ENCODE measurements around the gene DTX3. TPM values are rescaled to one million over a fixed set of nuclear protein-coding genes. Genes with fewer than 3 reads are reported as not detected.
A peak's percentile ranks its signal among the peaks of the same experiment; 100 is the strongest.
"Not testable (repeated sequence)": the region's sequence is repeated elsewhere in the genome, so short reads cannot be mapped to it uniquely, and the experiment has no call there.

Gene DTX3
- total and polyA plus RNA-seq, 7 experiments from 2014 or later: 5.3 to 42.5 (median 25.5) TPM

DNA sequence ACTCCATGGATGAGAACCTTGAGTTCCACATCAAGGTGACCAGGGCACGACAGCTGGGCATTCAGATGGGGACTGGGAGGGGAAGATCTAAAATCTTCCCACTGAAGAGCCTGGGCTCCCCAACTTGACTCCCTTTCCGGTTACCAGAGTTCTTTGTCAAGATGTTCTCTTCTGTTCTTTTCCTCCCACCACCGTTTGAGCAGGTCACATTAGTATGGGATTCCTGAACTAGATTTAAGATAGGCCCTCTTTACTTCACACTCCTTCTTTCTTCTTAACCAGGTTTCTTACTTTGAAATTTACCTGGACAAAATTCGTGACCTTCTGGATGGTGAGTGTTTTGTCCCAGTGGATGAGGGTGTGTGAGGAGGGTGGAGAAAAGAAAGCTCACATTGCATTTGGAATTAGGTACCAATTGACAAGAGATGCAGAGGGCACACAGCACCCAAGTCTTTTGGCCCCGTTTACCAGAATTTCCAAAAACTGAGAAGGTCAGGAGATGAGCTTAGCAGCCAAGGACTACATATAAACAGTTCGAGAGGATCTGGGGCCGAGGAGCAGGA, 40.4 kb upstream of the DTX3 start:
- H3K4me1 Mint-ChIP-seq: peaks cover 0 to 7% (median 0%) of the 10 kb centered on the region in 7 donors
- ChIA-PET CTCF (interaction anchor here (0.6 kb wide), 1 partner anchor 21 kb away, joined by 7 read pairs; no protein-coding TSS in a partner anchor), POLR2A (no interaction called here)

DNA sequence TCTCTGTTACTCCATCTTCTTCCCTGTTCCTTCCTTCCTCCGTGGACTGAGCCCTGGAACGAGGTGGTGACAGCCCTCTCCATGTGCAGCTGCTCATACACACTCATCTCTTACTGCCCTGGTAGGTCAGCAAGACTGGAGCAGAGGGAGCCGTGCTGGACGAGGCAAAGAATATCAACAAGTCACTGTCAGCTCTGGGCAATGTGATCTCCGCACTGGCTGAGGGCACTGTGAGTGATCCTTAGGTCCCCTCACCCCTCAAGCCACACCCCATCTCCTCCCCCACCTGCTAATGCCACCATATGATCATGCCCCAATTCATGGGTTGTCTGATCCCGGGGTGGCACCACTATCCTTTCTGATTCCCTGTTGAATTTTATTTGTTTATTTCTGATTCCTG, 35.8 kb upstream of the DTX3 start:
- Mint-ChIP-seq H3K27me3 (peaks cover 0 to 7% (median 0%) of the 10 kb centered on the region in 5 donors), H3K4me3 (no peak overlapping the region), H3K36me3 (peaks cover 0 to 15% (median 4%) of the 10 kb centered on the region in 5 donors), H3K27ac (no peak overlapping the region), H3K4me1 (no peaks in the 10 kb centered on the region), H3K9me3 (peaks cover 0 to 2% (median 0%) of the 10 kb centered on the region in 11 donors)
- ATAC-seq (no peak), DNase-seq (no peak)
- Histone ChIP-seq H3K4me3 (ENCODE audit: low read length) (no peak overlapping the region), H3K36me3 (ENCODE audit: control insufficient read depth in 2 of 3, insufficient read depth in 3 of 3, low read length in 3 of 3) (no peaks in the 10 kb centered on the region), H3K9me3 (ENCODE audit: control insufficient read depth in 2 of 3, low read length in 3 of 3) (no peaks in the 10 kb centered on the region), H3K4me1 (ENCODE audit: control insufficient read depth in 2 of 2, insufficient read depth in 2 of 2, low read length in 2 of 2) (no peaks in the 10 kb centered on the region), H3K27me3 (ENCODE audit: control insufficient read depth in 2 of 2, insufficient read depth in 2 of 2, low read length in 2 of 2) (no peaks in the 10 kb centered on the region), H3K27ac (ENCODE audit: low read depth, low read length) (no peak overlapping the region)
- intact Hi-C loops (cut with micrococcal nuclease): no loop called here
- ChIA-PET CTCF (interaction anchor here (0.7 to 1.2 kb wide), 3 partner anchors 14 to 104 kb away, joined by 3 to 4 read pairs (median 4); partner anchors contain the start of gene B4GALNT1), POLR2A (no interaction called here)

More for the DNA sequence above, 40.4 kb upstream of the DTX3 start:
- no peaks in the 10 kb centered on the region for H3K9me3 ChIP-seq (ENCODE audit: control insufficient read depth in 2 of 3, low read length in 3 of 3)
- H3K27ac Mint-ChIP-seq: no peak overlapping the region
- H3K9me3 Mint-ChIP-seq: no peaks in the 10 kb centered on the region
- no peak for DNase-seq
- no peak overlapping the region for H3K4me3 Mint-ChIP-seq
- peaks cover 0 to 5% (median 5%) of the 10 kb centered on the region in 5 donors for H3K36me3 Mint-ChIP-seq
- no peaks in the 10 kb centered on the region for H3K36me3 ChIP-seq (ENCODE audit: control insufficient read depth in 2 of 3, insufficient read depth in 3 of 3, low read length in 3 of 3)
- ATAC-seq: no peak
- H3K27me3 ChIP-seq (ENCODE audit: control insufficient read depth in 2 of 2, insufficient read depth in 2 of 2, low read length in 2 of 2): no peaks in the 10 kb centered on the region
- H3K4me3 ChIP-seq (ENCODE audit: low read length): no peak overlapping the region
- intact Hi-C loops (cut with micrococcal nuclease): no loop called here
- H3K4me1 ChIP-seq (ENCODE audit: control insufficient read depth in 2 of 2, insufficient read depth in 2 of 2, low read length in 2 of 2): no peaks in the 10 kb centered on the region
- H3K27ac ChIP-seq (ENCODE audit: low read depth, low read length): no peak overlapping the region
- peaks cover 0 to 19% (median 4%) of the 10 kb centered on the region in 5 donors for H3K27me3 Mint-ChIP-seq

DNA sequence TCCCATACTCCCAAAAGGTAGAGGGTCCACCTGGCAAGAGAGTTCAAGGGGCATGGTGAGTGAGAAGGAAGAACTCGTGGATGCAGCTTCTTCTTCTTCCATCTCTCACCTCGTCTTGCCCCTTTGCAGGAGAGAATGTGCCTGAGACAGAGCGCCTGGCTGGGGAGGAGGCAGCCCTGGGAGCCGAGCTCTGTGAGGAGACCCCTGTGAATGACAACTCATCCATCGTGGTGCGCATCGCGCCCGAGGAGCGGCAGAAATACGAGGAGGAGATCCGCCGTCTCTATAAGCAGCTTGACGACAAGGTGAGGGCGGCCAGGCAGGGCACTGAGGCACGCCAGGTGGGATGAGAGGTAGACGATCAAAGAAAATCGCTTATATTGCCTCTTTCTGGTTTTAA, 34.8 kb upstream of the DTX3 start:
- no peak overlapping the region for H3K27ac ChIP-seq (ENCODE audit: low read depth, low read length)
- Mint-ChIP-seq H3K27ac (peak overlapping the region in 1 of 9 donors; percentile 72), H3K27me3 (peaks cover 0 to 5% (median 0%) of the 10 kb centered on the region in 5 donors), H3K36me3 (peaks cover 0 to 15% (median 0%) of the 10 kb centered on the region in 5 donors), H3K4me3 (no peak overlapping the region), H3K4me1 (no peaks in the 10 kb centered on the region), H3K9me3 (peaks cover 0 to 2% (median 0%) of the 10 kb centered on the region in 11 donors)
- H3K9me3 ChIP-seq (ENCODE audit: control insufficient read depth in 2 of 3, low read length in 3 of 3): no peaks in the 10 kb centered on the region
- no peak for DNase-seq
- no peaks in the 10 kb centered on the region for H3K4me1 ChIP-seq (ENCODE audit: control insufficient read depth in 2 of 2, insufficient read depth in 2 of 2, low read length in 2 of 2)
- ChIA-PET POLR2A (no interaction called here), CTCF (interaction anchor here (1.2 kb wide), 2 partner anchors 13 to 63 kb away, joined by 4 read pairs; partner anchors contain the start of gene B4GALNT1)
- intact Hi-C loops (cut with micrococcal nuclease): no loop called here
- H3K27me3 ChIP-seq (ENCODE audit: control insufficient read depth in 2 of 2, insufficient read depth in 2 of 2, low read length in 2 of 2): no peaks in the 10 kb centered on the region
- no peaks in the 10 kb centered on the region for H3K36me3 ChIP-seq (ENCODE audit: control insufficient read depth in 2 of 3, insufficient read depth in 3 of 3, low read length in 3 of 3)
- no peak overlapping the region for H3K4me3 ChIP-seq (ENCODE audit: low read length)
- no peak for ATAC-seq

DNA sequence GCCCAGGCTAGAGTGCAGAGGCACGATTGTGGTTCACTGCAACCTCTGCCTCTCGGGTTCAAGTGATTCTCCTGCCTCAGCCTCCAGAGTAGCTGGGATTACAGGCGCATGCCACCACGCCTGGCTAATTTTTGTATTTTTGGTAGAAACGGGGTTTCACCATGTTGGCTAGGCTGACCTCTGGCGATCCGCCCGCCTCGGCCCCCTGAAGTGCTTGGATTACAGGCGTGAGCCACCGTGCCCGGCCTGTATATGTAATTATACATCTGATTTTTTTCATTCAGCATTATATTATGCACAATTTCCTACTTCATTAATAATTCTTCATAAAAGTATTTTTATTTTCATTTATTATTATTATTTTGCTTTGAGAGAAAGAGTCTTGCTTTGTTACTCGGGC, 34.2 kb upstream of the DTX3 start:
- H3K4me1 ChIP-seq (ENCODE audit: control insufficient read depth in 2 of 2, insufficient read depth in 2 of 2, low read length in 2 of 2); DNase-seq; H3K27me3 ChIP-seq (ENCODE audit: control insufficient read depth in 2 of 2, insufficient read depth in 2 of 2, low read length in 2 of 2); H3K9me3 Mint-ChIP-seq; H3K36me3 ChIP-seq (ENCODE audit: control insufficient read depth in 2 of 3, insufficient read depth in 3 of 3, low read length in 3 of 3); H3K4me1 Mint-ChIP-seq; ATAC-seq; H3K9me3 ChIP-seq (ENCODE audit: control insufficient read depth in 2 of 3, low read length in 3 of 3); H3K27me3 Mint-ChIP-seq; H3K4me3 Mint-ChIP-seq; intact Hi-C loops (cut with micrococcal nuclease); H3K4me3 ChIP-seq (ENCODE audit: low read length); H3K27ac Mint-ChIP-seq; H3K27ac ChIP-seq (ENCODE audit: low read depth, low read length): not testable (repeated sequence)
- POLR2A ChIA-PET: interaction anchor here (1.3 kb wide), 1 partner anchor 18 kb away, joined by 5 read pairs; no protein-coding TSS in a partner anchor
- H3K36me3 Mint-ChIP-seq: peaks cover 0 to 15% (median 0%) of the 10 kb centered on the region in 5 donors
- CTCF ChIA-PET: interaction anchor here (0.6 to 1.6 kb wide), 3 partner anchors 11 to 111 kb away, joined by 3 to 8 read pairs (median 4); no protein-coding TSS in a partner anchor

DNA sequence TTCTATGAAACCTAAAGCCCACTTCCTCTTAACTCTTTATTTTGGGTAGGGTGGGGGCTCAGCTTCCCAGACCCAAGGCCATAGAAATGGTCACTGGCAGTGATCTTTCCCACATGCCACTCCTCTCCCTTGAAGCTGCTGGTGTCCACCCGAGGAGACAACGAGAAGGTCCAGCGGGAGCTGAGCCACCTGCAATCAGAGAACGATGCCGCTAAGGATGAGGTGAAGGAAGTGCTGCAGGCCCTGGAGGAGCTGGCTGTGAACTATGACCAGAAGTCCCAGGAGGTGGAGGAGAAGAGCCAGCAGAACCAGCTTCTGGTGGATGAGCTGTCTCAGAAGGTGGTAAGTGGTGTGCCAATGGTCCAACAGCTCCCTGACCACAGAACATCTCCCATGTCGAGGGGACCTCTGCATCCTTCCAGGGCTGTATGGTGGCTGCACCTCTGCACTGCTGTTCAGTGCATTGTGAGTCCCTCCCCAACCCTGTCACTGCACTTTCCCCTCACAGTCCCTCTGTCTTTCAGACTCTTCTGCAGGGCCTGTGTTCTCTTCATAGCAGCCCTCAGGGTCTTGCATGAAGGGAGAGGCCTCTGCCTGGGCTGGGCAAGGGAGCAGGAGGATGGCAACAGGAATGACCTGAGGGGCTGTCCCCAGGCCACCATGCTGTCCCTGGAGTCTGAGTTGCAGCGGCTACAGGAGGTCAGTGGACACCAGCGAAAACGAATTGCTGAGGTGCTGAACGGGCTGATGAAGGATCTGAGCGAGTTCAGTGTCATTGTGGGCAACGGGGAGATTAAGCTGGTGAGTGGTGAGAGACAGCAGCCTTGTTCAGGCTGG, 32.5 kb upstream of the DTX3 start:
- Mint-ChIP-seq H3K4me3 (no peak overlapping the region), H3K27ac (no peak overlapping the region), H3K36me3 (peaks cover 0 to 20% (median 0%) of the 10 kb centered on the region in 5 donors), H3K27me3 (peaks cover 0 to 3% (median 0%) of the 10 kb centered on the region in 5 donors), H3K9me3 (peaks cover 0 to 2% (median 0%) of the 10 kb centered on the region in 11 donors), H3K4me1 (no peaks in the 10 kb centered on the region)
- ChIA-PET POLR2A (no interaction called here), CTCF (interaction anchor here (0.5 to 1.6 kb wide), 4 partner anchors 11 to 240 kb away, joined by 3 to 8 read pairs (median 3); no protein-coding TSS in a partner anchor)
- Histone ChIP-seq H3K36me3 (ENCODE audit: control insufficient read depth in 2 of 3, insufficient read depth in 3 of 3, low read length in 3 of 3) (no peaks in the 10 kb centered on the region), H3K4me1 (ENCODE audit: control insufficient read depth in 2 of 2, insufficient read depth in 2 of 2, low read length in 2 of 2) (no peaks in the 10 kb centered on the region), H3K4me3 (ENCODE audit: low read length) (no peak overlapping the region), H3K27ac (ENCODE audit: low read depth, low read length) (no peak overlapping the region), H3K27me3 (ENCODE audit: control insufficient read depth in 2 of 2, insufficient read depth in 2 of 2, low read length in 2 of 2) (no peaks in the 10 kb centered on the region), H3K9me3 (ENCODE audit: control insufficient read depth in 2 of 3, low read length in 3 of 3) (no peaks in the 10 kb centered on the region)
- no peak for ATAC-seq
- DNase-seq: no peak
- intact Hi-C loops (cut with micrococcal nuclease): no loop called here

DNA sequence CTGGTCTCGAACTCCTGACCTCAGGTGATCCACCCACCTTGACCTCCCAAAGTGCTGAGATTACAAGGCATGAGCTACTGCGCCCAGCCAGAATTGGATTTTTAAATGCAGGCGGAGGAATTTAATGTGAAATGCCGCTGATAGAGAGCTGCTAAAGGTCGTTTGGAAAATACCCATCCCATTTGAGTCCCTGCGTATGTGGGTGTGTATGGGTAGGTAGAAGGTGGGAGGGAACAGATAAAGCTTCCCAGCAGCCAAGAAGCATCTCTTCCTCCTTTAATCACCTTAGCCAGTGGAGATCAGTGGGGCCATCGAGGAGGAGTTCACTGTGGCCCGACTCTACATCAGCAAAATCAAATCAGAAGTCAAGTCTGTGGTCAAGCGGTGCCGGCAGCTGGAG, 29.8 kb upstream of the DTX3 start:
- Histone ChIP-seq H3K36me3 (ENCODE audit: control insufficient read depth in 2 of 3, insufficient read depth in 3 of 3, low read length in 3 of 3) (no peaks in the 10 kb centered on the region), H3K9me3 (ENCODE audit: control insufficient read depth in 2 of 3, low read length in 3 of 3) (no peaks in the 10 kb centered on the region), H3K27ac (ENCODE audit: low read depth, low read length) (no peak overlapping the region), H3K27me3 (ENCODE audit: control insufficient read depth in 2 of 2, insufficient read depth in 2 of 2, low read length in 2 of 2) (no peaks in the 10 kb centered on the region), H3K4me3 (ENCODE audit: low read length) (no peak overlapping the region), H3K4me1 (ENCODE audit: control insufficient read depth in 2 of 2, insufficient read depth in 2 of 2, low read length in 2 of 2) (no peaks in the 10 kb centered on the region)
- CTCF ChIA-PET: interaction anchor here (1.3 to 2.7 kb wide), 2 partner anchors 10 to 47 kb away, joined by 3 to 13 read pairs; no protein-coding TSS in a partner anchor
- no peak overlapping the region for H3K4me3 Mint-ChIP-seq
- no peak overlapping the region for H3K27ac Mint-ChIP-seq
- H3K9me3 Mint-ChIP-seq: peaks cover 0 to 2% (median 0%) of the 10 kb centered on the region in 11 donors
- no peaks in the 10 kb centered on the region for H3K4me1 Mint-ChIP-seq
- intact Hi-C loops (cut with micrococcal nuclease): no loop called here
- POLR2A ChIA-PET: no interaction called here
- no peaks in the 10 kb centered on the region for H3K27me3 Mint-ChIP-seq
- no peak for DNase-seq
- no peak for ATAC-seq
- H3K36me3 Mint-ChIP-seq: peaks cover 0 to 15% (median 0%) of the 10 kb centered on the region in 5 donors

Data from naive thymus-derived CD4-positive, alpha-beta T cell (primary cell).